ENCODE data around the gene BCL10. TPM values are rescaled to one million over a fixed set of nuclear protein-coding genes. Genes with fewer than 3 reads are reported as not detected.

Gene BCL10
- total RNA-seq, 4 donors from 2014 or later, result 17.8 to 34.4 (median 22.2) TPM

GRCh38 chr1:85315789-85316188, 39.4 kb upstream of the BCL10 start:
- no peak overlapping the region for H3K4me3 ChIP-seq (ENCODE audit: low read depth, poor library complexity, severe bottlenecking)
- DNase-seq (ENCODE audit: low spot score in 2 of 2), result no peak
- TF ChIP-seq CTCF (IDR thresholded peaks at IDR 0.05), result no peak
- TF ChIP-seq POLR2A (IDR thresholded peaks at IDR 0.05), result no peak
- intact Hi-C loops (cut with DNase I; ENCODE audit: low total_unique reads), result no loop called here
- 63 to 66% methylated on average over 8 of the region's 8 CpGs for WGBS, 2 donors

GRCh38 chr1:85314726-85315125, 38.3 kb upstream of the BCL10 start:
- intact Hi-C loops (cut with DNase I; ENCODE audit: low total_unique reads), result no loop called here
- DNase-seq (ENCODE audit: low spot score in 2 of 2), result no peak
- H3K4me3 ChIP-seq (ENCODE audit: low read depth, poor library complexity, severe bottlenecking), result no peak overlapping the region
- TF ChIP-seq CTCF (IDR thresholded peaks at IDR 0.05), result no peak
- no peak for TF ChIP-seq POLR2A (IDR thresholded peaks at IDR 0.05)

GRCh38 chr1:85313888-85314696, 37.7 kb upstream of the BCL10 start:
- H3K4me3 ChIP-seq (ENCODE audit: low read depth, poor library complexity, severe bottlenecking), result no peak overlapping the region
- TF ChIP-seq POLR2A (IDR thresholded peaks at IDR 0.05) (no peak), CTCF (IDR thresholded peaks at IDR 0.05) (no peak)
- intact Hi-C loops (cut with DNase I; ENCODE audit: low total_unique reads), result no loop called here
- WGBS, 2 donors, result 35 to 39% methylated on average over 3 of the region's 3 CpGs
- peak in 1 of 2 donors; percentile 58 for DNase-seq (ENCODE audit: low spot score in 2 of 2)

GRCh38 chr1:85311818-85312217, 35.4 kb upstream of the BCL10 start:
- 56 to 57% methylated on average over 2 of the region's 2 CpGs for WGBS, 2 donors

GRCh38 chr1:85308833-85309350, 32.5 kb upstream of the BCL10 start:
- H3K4me3 ChIP-seq (ENCODE audit: low read depth, poor library complexity, severe bottlenecking), result no peak overlapping the region
- 62 to 64% methylated on average over 4 of the region's 4 CpGs for WGBS, 2 donors
- DNase-seq (ENCODE audit: low spot score in 2 of 2), result no peak
- TF ChIP-seq POLR2A (IDR thresholded peaks at IDR 0.05), result no peak
- TF ChIP-seq CTCF (IDR thresholded peaks at IDR 0.05), result no peak
- intact Hi-C loops (cut with DNase I; ENCODE audit: low total_unique reads), result loop anchor here (5.0 to 10.0 kb wide), 2 partner anchors 266 to 383 kb away; no protein-coding TSS in a partner anchor

More at GRCh38 chr1:85311818-85312217, 35.4 kb upstream of the BCL10 start:
- no peak for TF ChIP-seq CTCF (IDR thresholded peaks at IDR 0.05)
- TF ChIP-seq POLR2A (IDR thresholded peaks at IDR 0.05), result no peak
- H3K4me3 ChIP-seq (ENCODE audit: low read depth, poor library complexity, severe bottlenecking), result no peak overlapping the region
- no peak for DNase-seq (ENCODE audit: low spot score in 2 of 2)
- intact Hi-C loops (cut with DNase I; ENCODE audit: low total_unique reads), result no loop called here

Measured in lower leg skin (tissue), 4 donors.